Left forelimb (tissue), 1 donor: Measurements from ENCODE around the gene LCE2A.
"Not testable (repeated sequence)": the region's sequence is repeated elsewhere in the genome, so short reads cannot be mapped to it uniquely, and the experiment has no call there.

ENCODE experiments used
- DNase-seq: peaks from one replicate; pipeline ENCODE4 v3.0.0-alpha.2; 2018; ENCODE audit warnings: low spot score

Gene LCE2A, protein sequence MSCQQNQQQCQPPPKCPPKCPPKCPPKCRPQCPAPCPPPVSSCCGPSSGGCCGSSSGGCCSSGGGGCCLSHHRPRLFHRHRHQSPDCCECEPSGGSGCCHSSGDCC

GRCh38 chr1:152697701-152698600 lies at the start of gene LCE2A:
Gene LCE2A (plus strand): TSS chr1:152698345. CDS start chr1:152698902, 557 bp downstream.
- DNase-seq: no peak

DNA sequence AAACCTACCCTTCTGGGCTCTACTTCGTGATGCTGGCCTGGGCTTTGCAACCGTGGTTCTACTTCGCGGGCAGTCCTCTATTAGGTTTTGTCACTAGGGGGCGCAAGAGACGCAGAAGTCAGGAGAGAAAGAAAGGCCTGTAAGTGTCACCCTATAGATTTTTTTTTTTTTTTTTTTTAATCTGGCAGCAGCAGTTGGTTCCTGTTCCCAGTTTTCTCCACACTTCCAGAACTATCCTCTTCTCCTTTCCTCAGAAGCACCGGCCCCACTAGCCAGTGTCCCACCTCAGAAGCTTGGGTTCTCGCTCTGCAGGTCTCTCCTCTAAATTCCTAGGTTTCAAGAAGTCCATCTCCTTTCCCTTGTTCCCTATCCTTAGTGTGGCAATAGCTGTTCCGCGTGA lies 44.0 kb upstream of the LCE2A start:
- DNase-seq: no peak

DNA sequence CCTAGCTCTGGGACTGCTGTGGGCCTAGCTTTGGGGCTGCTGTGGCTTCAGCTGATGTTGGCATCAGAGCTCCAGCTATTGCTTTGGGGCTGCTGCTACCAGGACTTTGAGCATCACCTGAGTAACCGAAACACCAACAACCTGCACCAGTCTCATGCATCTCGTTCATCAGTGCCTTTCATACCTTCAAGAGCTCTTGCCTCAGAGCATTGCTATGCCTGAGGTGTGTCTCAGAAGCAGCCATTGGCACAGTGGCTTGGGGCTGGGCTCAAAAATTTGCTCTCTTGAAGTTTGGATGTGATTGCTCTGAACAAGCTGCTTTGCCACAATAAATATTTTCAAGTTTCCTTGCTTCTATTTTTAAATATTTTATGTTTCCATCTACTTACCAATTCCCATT lies 41.7 kb upstream of the LCE2A start:
- no peak for DNase-seq

DNA sequence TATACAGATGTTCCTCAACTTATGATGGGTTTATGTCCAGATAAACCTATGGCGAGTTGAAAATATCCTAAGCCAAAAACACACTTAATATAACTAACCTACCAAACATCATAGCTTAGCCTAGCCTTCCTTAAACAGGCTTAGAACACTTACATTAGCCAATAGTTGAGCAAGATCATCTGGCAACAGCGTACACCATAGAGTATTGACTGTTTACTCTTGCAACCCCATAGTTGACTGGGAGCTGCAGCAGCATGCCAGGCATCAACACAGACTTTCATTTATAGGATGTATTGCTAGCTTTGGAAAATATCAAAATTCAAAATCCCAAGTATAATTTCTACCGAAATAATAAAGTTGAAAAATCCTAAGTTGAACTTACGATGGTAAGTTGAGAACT lies 40.5 kb upstream of the LCE2A start:
- no peak for DNase-seq

DNA sequence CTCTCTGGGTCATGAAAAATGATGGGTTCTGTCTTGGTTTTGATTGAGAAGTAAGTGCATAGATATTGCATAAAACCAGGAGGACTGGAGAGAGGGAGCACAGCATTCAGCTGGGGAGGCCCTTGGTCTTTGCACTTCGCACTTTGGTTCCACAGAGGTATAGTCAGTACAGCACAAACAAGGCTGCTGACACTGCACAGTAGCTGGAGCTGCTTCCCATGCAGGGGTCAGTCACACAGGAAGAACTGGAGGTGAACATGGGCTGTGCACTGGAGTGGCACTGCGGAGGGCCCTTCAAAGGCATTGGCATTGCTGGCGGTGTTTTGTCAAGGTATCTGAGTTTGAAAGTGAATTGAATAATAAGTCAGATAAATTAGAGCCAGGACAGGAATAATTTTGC lies 39.5 kb upstream of the LCE2A start:
- no peak for DNase-seq

GRCh38 chr1:152663098-152663497 lies 35.0 kb upstream of the LCE2A start, which contains the start of gene LCE2D:
Gene LCE2D (plus strand): TSS chr1:152663380. CDS start chr1:152664106, 726 bp downstream.
- no peak for DNase-seq

GRCh38 chr1:152666171-152666570 lies 32.0 kb upstream of the LCE2A start:
- DNase-seq: not testable (repeated sequence)

- no peak for DNase-seq
These were observed 30.5 kb upstream of the LCE2A start for GRCh38 chr1:152667648-152668047.

DNA sequence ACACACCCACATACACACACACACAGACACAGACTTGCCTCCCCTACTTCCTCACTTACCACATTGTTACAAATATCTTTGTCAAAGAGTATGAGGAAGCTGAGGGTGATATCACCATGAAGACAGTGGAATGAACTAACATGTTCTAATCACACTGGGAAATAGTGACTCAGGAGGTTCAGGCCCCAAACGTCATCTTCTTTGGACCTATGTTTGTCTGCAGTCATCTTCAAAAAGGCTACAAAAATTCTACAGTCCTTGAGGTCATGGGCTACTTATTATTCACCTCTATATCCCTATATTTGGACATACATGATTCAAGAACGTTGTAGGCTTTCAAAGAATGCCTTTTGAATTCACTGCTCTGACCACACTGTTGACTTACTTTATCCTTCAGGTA lies 25.1 kb upstream of the LCE2A start:
- no peak for DNase-seq

GRCh38 chr1:152674983-152675382 lies 23.2 kb upstream of the LCE2A start, which contains the start of gene LCE2C:
Gene LCE2C (plus strand): TSS chr1:152675279. CDS start chr1:152676016, 737 bp downstream.
- DNase-seq: not testable (repeated sequence)

DNA sequence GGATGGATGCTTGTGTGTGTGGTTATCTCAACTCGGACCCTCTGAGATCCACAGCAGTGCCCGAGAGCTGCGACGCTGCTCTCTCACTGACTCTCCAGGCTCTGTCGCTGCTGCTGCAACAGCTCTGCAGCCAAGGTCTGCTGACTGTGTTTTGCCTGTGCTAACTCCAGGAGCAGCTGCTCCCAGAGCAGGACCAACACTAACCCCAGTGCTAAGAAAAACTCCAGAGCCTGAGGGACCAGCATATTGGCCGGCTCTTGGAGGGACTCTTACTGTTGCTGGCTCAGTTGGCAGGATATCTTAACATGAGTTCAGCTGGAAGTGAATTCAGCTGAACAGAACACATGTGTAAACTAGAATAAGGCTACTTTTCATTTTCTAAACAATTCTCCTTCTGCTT lies 18.7 kb upstream of the LCE2A start:
- DNase-seq: no peak

- DNase-seq: no peak
These were observed 16.5 kb upstream of the LCE2A start for GRCh38 chr1:152681616-152682015.

GRCh38 chr1:152683846-152684245 lies 14.3 kb upstream of the LCE2A start:
- no peak for DNase-seq

DNA sequence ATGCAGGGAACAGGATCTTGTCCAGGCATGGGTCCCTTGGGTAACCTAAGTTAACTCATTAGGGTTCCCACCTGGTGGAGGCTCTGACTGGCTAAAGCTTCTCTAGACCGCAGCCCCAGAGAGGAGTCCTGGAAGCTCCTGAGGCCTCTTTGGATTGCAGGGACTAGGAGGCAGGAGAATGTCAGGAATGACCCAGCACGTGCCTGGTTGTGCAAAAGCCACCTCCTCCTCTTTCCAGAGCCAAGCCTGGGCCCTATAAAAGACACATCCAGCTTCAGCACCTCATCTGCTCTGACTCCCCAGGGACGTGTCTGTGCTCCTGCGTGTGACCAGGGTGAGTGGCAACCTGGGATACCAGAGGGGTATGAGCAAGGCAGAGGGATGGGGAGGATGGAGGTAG lies 12.3 kb upstream of the LCE2A start, which contains the start of gene LCE2B:
Gene LCE2B (plus strand): TSS at position 301 of the 400 bp plus-strand sequence. CDS start 721 bp downstream, outside the sequence.
- DNase-seq: not testable (repeated sequence)

DNA sequence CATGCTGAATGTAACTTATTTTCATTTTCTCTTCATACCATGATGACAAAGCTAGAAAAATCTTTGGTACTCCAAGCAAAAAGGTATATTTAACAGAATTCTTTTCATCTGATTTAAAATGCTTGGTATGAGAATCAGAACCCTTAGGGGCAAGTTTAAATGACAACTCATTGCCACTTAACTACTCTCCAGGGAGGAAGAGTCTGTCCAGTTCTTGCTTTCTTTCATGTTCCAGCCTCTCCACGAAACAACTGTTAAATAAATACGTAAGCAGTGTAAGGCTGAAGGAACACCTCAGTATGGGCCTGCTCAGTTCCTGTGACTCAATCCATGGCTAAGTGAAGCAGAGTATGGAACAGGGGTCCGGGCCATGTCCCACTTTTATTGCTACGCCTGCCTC lies 1.6 kb downstream of the LCE2A start:
- DNase-seq: no peak

DNA sequence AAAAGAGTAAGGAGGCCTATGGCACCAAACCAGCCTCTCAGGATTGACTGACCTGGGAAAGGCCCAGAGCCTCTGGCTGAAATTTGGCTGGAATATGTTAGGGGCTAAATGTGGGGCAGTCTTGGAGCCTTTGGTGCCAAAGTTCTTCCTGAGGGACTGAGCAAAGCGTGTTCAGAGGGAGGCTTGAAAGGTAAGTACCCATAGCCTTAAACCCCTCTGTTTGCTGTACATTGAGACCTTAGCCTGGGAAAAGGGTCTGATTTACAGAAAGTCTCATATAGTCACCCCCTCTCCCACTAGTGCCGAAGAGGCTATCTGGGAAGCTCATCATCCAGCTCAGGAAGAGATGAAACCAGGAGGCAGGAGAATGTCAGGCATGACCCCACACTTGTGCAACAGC lies 9.7 kb downstream of the LCE2A start, which contains the start of gene LCE4A:
Gene LCE4A (plus strand): TSS at position 301 of the 400 bp plus-strand sequence. CDS start 916 bp downstream, outside the sequence.
- DNase-seq: no peak

DNA sequence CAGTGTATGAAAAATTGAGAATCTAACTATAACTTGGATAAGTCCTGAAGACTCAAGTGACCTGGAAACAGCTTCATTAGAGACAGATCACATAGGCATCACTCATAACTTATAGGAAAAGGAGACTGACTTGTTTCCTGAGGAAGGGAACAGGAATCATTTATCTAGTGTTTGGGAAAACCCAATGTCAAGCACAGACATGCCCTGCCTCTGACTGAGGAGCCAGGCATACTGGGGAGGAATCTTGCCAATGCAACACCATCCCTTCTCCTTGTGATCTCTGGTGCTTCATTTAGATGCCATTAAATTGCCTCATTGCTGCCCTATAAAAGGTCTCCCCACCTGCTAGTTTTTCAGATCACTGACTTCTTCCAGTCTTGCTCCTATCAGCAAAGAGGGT lies 20.1 kb downstream of the LCE2A start:
- DNase-seq: no peak

- DNase-seq: no peak
These were observed 27.1 kb downstream of the LCE2A start for GRCh38 chr1:152725261-152725660.

GRCh38 chr1:152728986-152729385 lies 30.8 kb downstream of the LCE2A start:
- DNase-seq: no peak

- DNase-seq: no peak
These were observed 37.5 kb downstream of the LCE2A start for GRCh38 chr1:152735648-152736047.

DNA sequence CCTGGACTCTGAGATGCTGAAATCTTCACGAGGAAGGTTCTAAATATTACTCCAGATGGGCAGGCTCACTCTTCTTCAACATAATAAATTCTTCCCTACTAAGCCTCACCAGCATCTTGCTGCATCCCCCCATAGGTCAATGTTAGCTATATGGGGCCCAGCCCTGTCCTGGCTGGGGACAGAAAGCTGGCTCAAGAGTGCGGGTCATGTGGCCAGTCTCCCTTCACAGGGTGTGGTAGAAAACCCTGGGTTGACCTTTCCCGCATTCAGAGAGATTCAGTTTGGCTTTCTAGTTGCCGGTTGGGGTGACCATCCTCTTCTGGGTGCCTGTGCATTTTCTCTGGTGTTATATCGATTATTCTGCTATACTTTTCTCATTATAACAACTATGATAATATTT lies 39.9 kb downstream of the LCE2A start:
- no peak for DNase-seq

- DNase-seq: no peak
These were observed 41.7 kb downstream of the LCE2A start for GRCh38 chr1:152739841-152740240.

DNA sequence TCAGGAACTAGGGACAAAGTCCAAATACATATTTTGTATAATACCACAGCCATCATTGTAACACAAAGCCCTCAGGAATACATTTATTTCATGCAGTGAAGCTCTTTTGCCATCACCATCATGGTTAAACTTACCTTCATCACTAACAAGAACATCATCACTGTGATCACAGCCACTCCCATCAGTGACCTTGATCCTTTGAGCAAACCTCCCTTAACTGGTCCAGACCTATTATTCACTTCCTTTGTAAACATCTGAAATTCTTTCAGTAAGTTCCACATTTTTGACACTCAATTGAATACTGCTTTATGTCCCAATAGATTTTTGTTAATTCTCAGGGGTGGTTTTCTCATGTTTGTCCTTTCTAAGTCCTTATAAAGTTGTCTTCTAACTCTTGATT lies 43.5 kb downstream of the LCE2A start:
- no peak for DNase-seq
